ENCODE measurements around the gene TRIM40.
"Not testable (repeated sequence)": the region's sequence is repeated elsewhere in the genome, so short reads cannot be mapped to it uniquely, and the experiment has no call there.

TRIM40 gene

GRCh38 chr6:30113841-30114240, 22.1 kb upstream of the TRIM40 start:
- no peak for DNase-seq

- no peak for DNase-seq
Observed at GRCh38 chr6:30116724-30117123, 19.2 kb upstream of the TRIM40 start.

- not testable (repeated sequence) for DNase-seq
Observed at GRCh38 chr6:30118691-30119090, 17.2 kb upstream of the TRIM40 start.

- DNase-seq: no peak
Observed at GRCh38 chr6:30121446-30122366, 14.2 kb upstream of the TRIM40 start.

- DNase-seq: no peak
Observed at GRCh38 chr6:30122515-30122914, 13.4 kb upstream of the TRIM40 start.

- DNase-seq: no peak
Observed at GRCh38 chr6:30127238-30128093, 8.5 kb upstream of the TRIM40 start.

- DNase-seq: no peak
Observed at GRCh38 chr6:30129265-30130178, 6.4 kb upstream of the TRIM40 start.

- no peak for DNase-seq
Observed at GRCh38 chr6:30130179-30130679, 5.7 kb upstream of the TRIM40 start.

- peak; percentile 6 for DNase-seq
Observed at GRCh38 chr6:30130887-30131862, 4.8 kb upstream of the TRIM40 start.

- DNase-seq: no peak
Observed at GRCh38 chr6:30131947-30132497, 3.9 kb upstream of the TRIM40 start.

- DNase-seq: no peak
Observed at GRCh38 chr6:30135147-30135546, 793 bp upstream of the TRIM40 start.

GRCh38 chr6:30136570-30137286, 788 bp downstream of the TRIM40 start:
- DNase-seq: no peak

GRCh38 chr6:30140240-30140639, 4.3 kb downstream of the TRIM40 start:
- DNase-seq: not testable (repeated sequence)

GRCh38 chr6:30142665-30143064, 6.7 kb downstream of the TRIM40 start:
- no peak for DNase-seq

- no peak for DNase-seq
Observed at GRCh38 chr6:30143780-30144179, 7.8 kb downstream of the TRIM40 start.

GRCh38 chr6:30144811-30145210, 8.9 kb downstream of the TRIM40 start:
- no peak for DNase-seq

- no peak for DNase-seq
Observed at GRCh38 chr6:30145818-30146217, 9.9 kb downstream of the TRIM40 start.

- DNase-seq: no peak
Observed at GRCh38 chr6:30147096-30147495, 11.2 kb downstream of the TRIM40 start.

GRCh38 chr6:30149234-30149633, 13.3 kb downstream of the TRIM40 start:
- DNase-seq: no peak

Measured in GOT3 (cell line).